ENCODE measurements around the gene EDIL3.

GRCh38 chr5:84118551-84118950 lies 266.1 kb downstream of the EDIL3 start:
- no peak for TF ChIP-seq CTCF (IDR thresholded peaks at IDR 0.05; ENCODE audit: extremely low read depth in 1 of 2, insufficient read depth in 1 of 2, low read depth in 1 of 2, low read length in 2 of 2)
- TF ChIP-seq POLR2AphosphoS5 (IDR thresholded peaks at IDR 0.05; ENCODE audit: insufficient read depth, low read depth, low read length): no peak
